ENCODE results near the gene POLR2I. TPM values are rescaled to one million over a fixed set of nuclear protein-coding genes. Genes with fewer than 3 reads are reported as not detected.

POLR2I gene
- total RNA-seq, 4 donors from 2014 or later, result 54.2 to 98.4 (median 77.4) TPM

GRCh38 chr19:36106991-36107390 lies 7.7 kb downstream of the POLR2I start:
- no peaks in the 10 kb centered on the region for H3K9me3 ChIP-seq
- H3K36me3 ChIP-seq, result peaks cover 0 to 93% (median 0%) of the 10 kb centered on the region in 3 donors
- H3K4me3 ChIP-seq, result no peak overlapping the region
- 95 to 96% methylated on average over 5 of the region's 5 CpGs for WGBS, 2 donors
- TF ChIP-seq POLR2A (IDR thresholded peaks at IDR 0.05) (no peak), CTCF (IDR thresholded peaks at IDR 0.05) (no peak), EP300 (IDR thresholded peaks at IDR 0.05) (no peak)
- H3K27me3 ChIP-seq, result no peaks in the 10 kb centered on the region
- H3K4me1 ChIP-seq, result no peaks in the 10 kb centered on the region
- H3K27ac ChIP-seq, result no peak overlapping the region
- DNase-seq (ENCODE audit: low spot score in 2 of 2), result no peak

- H3K27ac ChIP-seq, result no peak overlapping the region
- peaks cover 0 to 87% (median 0%) of the 10 kb centered on the region in 3 donors for H3K36me3 ChIP-seq
- TF ChIP-seq CTCF (IDR thresholded peaks at IDR 0.05), result no peak
- TF ChIP-seq POLR2A (IDR thresholded peaks at IDR 0.05), result no peak
- no peak for TF ChIP-seq EP300 (IDR thresholded peaks at IDR 0.05)
- no peak for DNase-seq (ENCODE audit: low spot score in 2 of 2)
- no peaks in the 10 kb centered on the region for H3K27me3 ChIP-seq
- H3K9me3 ChIP-seq, result no peaks in the 10 kb centered on the region
- no peak overlapping the region for H3K4me3 ChIP-seq
- whole genome bisulfite sequencing, 2 donors, result 79 to 89% methylated on average over 6 of the region's 6 CpGs
- no peaks in the 10 kb centered on the region for H3K4me1 ChIP-seq
Measured at GRCh38 chr19:36106441-36106840, 8.2 kb downstream of the POLR2I start.

GRCh38 chr19:36103842-36104552 lies 10.7 kb downstream of the POLR2I start:
- WGBS, 2 donors, result 91 to 95% methylated on average over 12 of the region's 12 CpGs
- Histone ChIP-seq H3K4me3 (no peak overlapping the region), H3K4me1 (peaks cover 0 to 7% (median 0%) of the 10 kb centered on the region in 4 donors), H3K36me3 (peaks cover 0 to 63% (median 0%) of the 10 kb centered on the region in 3 donors), H3K27ac (no peak overlapping the region), H3K27me3 (no peaks in the 10 kb centered on the region), H3K9me3 (no peaks in the 10 kb centered on the region)
- DNase-seq (ENCODE audit: low spot score in 2 of 2), result no peak
- TF ChIP-seq EP300 (IDR thresholded peaks at IDR 0.05) (no peak), POLR2A (IDR thresholded peaks at IDR 0.05) (no peak), CTCF (IDR thresholded peaks at IDR 0.05) (no peak)

- Histone ChIP-seq H3K27ac (no peak overlapping the region), H3K4me1 (peaks cover 0 to 7% (median 0%) of the 10 kb centered on the region in 4 donors), H3K36me3 (peaks cover 0 to 54% (median 0%) of the 10 kb centered on the region in 3 donors), H3K9me3 (no peaks in the 10 kb centered on the region), H3K4me3 (no peak overlapping the region), H3K27me3 (no peaks in the 10 kb centered on the region)
- DNase-seq (ENCODE audit: low spot score in 2 of 2), result no peak
- TF ChIP-seq EP300 (IDR thresholded peaks at IDR 0.05) (no peak), CTCF (IDR thresholded peaks at IDR 0.05) (no peak), POLR2A (IDR thresholded peaks at IDR 0.05) (no peak)
- 93 to 96% methylated on average over 16 to 20 of the region's 24 CpGs for whole genome bisulfite sequencing, 2 donors
Measured at GRCh38 chr19:36103040-36103626, 11.5 kb downstream of the POLR2I start.
